Measurements from ENCODE around the gene CASQ1. TPM values are rescaled to one million over a fixed set of nuclear protein-coding genes. Genes with fewer than 3 reads are reported as not detected.

The CASQ1 gene
- not detected for total RNA-seq

DNA sequence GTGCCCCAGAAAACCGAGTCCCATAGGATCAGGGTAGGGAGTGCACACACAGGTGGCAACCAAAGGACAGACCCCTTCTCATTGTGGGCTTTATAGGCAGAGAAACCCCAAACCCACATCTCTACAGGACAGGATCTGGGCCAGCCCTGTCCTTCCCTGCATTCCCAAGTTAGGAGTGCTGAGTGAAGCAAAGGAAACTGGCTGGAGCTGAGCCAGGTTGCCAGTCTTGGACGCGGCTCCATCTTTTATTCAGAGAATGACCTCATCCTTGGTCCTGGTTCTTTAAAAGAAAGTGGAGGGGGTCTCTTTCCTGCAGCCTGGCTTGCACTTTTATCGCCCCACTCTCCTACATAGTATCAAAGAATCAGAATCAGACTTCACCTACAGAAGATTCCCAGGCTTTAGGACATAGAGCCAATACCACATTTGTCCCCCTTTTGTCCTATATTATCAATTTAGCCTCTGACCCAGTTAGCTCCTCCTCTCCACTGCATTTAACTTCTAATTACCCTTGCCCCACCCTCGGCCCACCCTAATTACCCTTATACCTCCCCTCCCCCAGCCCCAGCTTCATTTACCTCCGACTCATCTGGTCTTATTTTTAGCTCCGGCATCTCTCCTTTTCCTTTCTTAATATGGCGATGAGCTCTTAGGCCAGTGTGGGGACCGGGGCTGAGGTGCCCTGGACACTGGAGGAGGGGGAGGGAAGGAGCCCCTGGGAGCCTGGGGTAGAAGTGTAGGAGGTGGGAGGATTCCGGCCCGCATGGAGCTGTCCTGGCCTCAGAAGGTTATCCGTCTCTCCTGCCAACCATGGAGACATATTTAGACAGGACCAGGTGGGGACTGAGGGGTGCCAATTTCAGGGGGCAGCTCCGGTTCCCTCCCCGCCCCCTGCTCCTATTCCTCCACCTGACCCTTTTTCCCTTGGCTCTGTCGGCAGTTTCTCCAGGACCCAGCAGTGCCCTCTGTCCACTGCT lies at the start of gene CASQ1:
Gene CASQ1 (plus strand): TSS at position 927 of the 977 bp plus-strand sequence. CDS start 177 bp downstream, outside the sequence.
- TF ChIP-seq, protein P1, sequence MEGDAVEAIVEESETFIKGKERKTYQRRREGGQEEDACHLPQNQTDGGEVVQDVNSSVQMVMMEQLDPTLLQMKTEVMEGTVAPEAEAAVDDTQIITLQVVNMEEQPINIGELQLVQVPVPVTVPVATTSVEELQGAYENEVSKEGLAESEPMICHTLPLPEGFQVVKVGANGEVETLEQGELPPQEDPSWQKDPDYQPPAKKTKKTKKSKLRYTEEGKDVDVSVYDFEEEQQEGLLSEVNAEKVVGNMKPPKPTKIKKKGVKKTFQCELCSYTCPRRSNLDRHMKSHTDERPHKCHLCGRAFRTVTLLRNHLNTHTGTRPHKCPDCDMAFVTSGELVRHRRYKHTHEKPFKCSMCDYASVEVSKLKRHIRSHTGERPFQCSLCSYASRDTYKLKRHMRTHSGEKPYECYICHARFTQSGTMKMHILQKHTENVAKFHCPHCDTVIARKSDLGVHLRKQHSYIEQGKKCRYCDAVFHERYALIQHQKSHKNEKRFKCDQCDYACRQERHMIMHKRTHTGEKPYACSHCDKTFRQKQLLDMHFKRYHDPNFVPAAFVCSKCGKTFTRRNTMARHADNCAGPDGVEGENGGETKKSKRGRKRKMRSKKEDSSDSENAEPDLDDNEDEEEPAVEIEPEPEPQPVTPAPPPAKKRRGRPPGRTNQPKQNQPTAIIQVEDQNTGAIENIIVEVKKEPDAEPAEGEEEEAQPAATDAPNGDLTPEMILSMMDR (IDR thresholded peaks at IDR 0.05), result no peak
- TF ChIP-seq POLR2A (IDR thresholded peaks at IDR 0.05), result no peak
- peaks cover 12% of the 10 kb centered on the region for H3K4me1 ChIP-seq
- ATAC-seq, result no peak
- H3K9me3 ChIP-seq, result no peaks in the 10 kb centered on the region
- peak in 2 of 4 donors; percentile 38 to 44 for DNase-seq
- H3K4me3 ChIP-seq, result no peak within 1 kb of the TSS
- H3K27ac ChIP-seq, result no peak within 1 kb of the TSS
- H3K27me3 ChIP-seq, result no peaks in the 10 kb centered on the region
- H3K36me3 ChIP-seq (replicated peaks in 1 of 2; ENCODE audit: insufficient read depth in 1 of 2, low read depth in 2 of 2), result no peaks in the 10 kb centered on the region
- 61 to 62% methylated on average over 15 of the region's 15 CpGs for WGBS, 2 donors
- intact Hi-C loops (cut with DNase I), result loop anchor here (10.0 kb wide), 2 partner anchors 65 to 105 kb away; no protein-coding TSS in a partner anchor

DNA sequence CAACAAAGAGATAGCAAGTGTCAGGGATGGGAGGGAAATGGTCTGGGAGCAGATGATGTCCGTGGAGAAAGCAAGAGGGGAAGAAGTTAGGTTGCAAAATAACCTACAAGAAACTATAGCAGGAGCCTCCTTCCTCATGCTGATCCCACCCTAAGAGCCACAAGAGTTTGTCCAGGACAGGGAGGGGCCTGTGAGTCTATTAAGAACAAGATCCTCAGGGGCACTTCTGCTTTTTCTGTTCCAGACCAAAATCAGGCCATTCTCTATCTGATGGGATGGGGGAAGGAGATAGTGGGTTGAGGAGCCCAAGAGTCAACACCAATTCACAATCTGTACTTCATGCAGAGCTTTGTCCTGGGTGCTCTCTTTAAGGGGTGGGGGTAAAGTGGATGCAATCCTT lies 46.7 kb upstream of the CASQ1 start:
- ATAC-seq, result no peak
- TF ChIP-seq POLR2A (IDR thresholded peaks at IDR 0.05), result no peak
- TF ChIP-seq, protein P1 (IDR thresholded peaks at IDR 0.05), result no peak
- Histone ChIP-seq H3K4me1 (no peaks in the 10 kb centered on the region), H3K27ac (no peak overlapping the region), H3K9me3 (no peaks in the 10 kb centered on the region), H3K4me3 (no peak overlapping the region), H3K36me3 (replicated peaks in 1 of 2; ENCODE audit: insufficient read depth in 1 of 2, low read depth in 2 of 2) (no peaks in the 10 kb centered on the region), H3K27me3 (no peaks in the 10 kb centered on the region)
- intact Hi-C loops (cut with DNase I), result no loop called here
- peak in 1 of 4 donors; percentile 27 for DNase-seq
- WGBS, 2 donors, result 18 to 28% methylated on average over 1 of the region's 1 CpG

DNA sequence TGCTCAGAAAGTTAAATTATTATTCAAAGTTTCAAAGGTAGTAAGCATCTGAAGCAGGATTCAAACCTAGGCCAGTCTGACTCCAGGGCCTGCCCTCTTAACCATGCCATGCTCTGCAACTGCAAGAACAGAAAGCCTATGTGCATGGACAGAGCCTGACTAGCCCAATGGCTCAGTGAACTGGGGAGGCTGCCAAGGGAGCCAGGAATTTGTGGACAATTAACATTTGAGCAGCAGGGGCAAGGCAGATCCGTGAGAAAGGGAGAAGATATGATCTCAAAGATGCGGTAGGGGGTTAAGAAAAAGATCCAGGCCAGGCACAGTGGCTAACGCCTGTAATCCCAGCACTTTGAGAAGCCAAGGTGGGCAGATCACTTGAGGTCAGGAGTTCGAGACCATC lies 45.5 kb upstream of the CASQ1 start:
- H3K27me3 ChIP-seq, result no peaks in the 10 kb centered on the region
- no peak overlapping the region for H3K4me3 ChIP-seq
- DNase-seq (no peak), ATAC-seq (no peak)
- H3K36me3 ChIP-seq (replicated peaks in 1 of 2; ENCODE audit: insufficient read depth in 1 of 2, low read depth in 2 of 2), result no peaks in the 10 kb centered on the region
- WGBS, 2 donors, result 56 to 76% methylated on average over 4 of the region's 4 CpGs
- TF ChIP-seq, protein P1 (IDR thresholded peaks at IDR 0.05), result no peak
- TF ChIP-seq POLR2A (IDR thresholded peaks at IDR 0.05), result no peak
- no peak overlapping the region for H3K27ac ChIP-seq
- no peaks in the 10 kb centered on the region for H3K9me3 ChIP-seq
- no peaks in the 10 kb centered on the region for H3K4me1 ChIP-seq
- intact Hi-C loops (cut with DNase I), result no loop called here

DNA sequence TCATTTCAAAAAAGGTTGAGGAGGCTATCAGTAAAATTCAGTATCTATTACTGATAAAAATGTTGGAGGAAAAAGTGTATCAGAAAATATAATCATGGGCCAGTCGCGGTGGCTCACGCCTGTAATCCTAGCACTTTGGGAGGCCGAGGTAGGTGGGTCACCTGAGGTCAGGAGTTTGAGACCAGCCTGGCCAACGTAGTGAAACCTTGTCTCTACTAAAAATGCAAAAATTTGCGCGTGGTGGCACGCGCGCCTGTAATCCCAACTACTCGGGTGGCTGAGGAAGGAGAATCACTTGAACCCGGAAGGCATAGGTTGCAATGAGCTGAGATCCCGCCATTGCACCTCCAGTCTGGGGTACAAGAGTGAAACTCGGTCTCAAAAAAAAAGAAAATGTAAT lies 44.3 kb upstream of the CASQ1 start:
- TF ChIP-seq, protein P1 (IDR thresholded peaks at IDR 0.05), result no peak
- no peak for TF ChIP-seq POLR2A (IDR thresholded peaks at IDR 0.05)
- intact Hi-C loops (cut with DNase I), result no loop called here
- H3K4me1 ChIP-seq, result no peaks in the 10 kb centered on the region
- H3K9me3 ChIP-seq, result no peaks in the 10 kb centered on the region
- WGBS, 2 donors, result 89 to 90% methylated on average over 14 of the region's 14 CpGs
- ATAC-seq (no peak), DNase-seq (no peak)
- no peaks in the 10 kb centered on the region for H3K36me3 ChIP-seq (replicated peaks in 1 of 2; ENCODE audit: insufficient read depth in 1 of 2, low read depth in 2 of 2)
- H3K27me3 ChIP-seq, result no peaks in the 10 kb centered on the region
- H3K27ac ChIP-seq, result no peak overlapping the region
- H3K4me3 ChIP-seq, result no peak overlapping the region

Data from body of pancreas (tissue), 4 donors.